ENCODE results near the gene HORMAD1.

GRCh38 chr1:150660584-150660983 lies 60.1 kb downstream of the HORMAD1 start:
- no peak for TF ChIP-seq CTCF (IDR thresholded peaks at IDR 0.05)
- TF ChIP-seq EP300 (IDR thresholded peaks at IDR 0.05) = no peak
